GM21723 (cell line): ENCODE data around the gene COPS7A.

Experiments
- ATAC-seq: cut with Tn5 transposase; IDR thresholded peaks from one replicate; pipeline ENCODE4 v1.9.1; 2021; ENCODE audit warnings: mild to moderate bottlenecking, moderate library complexity; ENCODE audit not compliant: unreplicated experiment

COPS7A gene

GRCh38 chr12:6723607-6724408, at the start of gene COPS7A:
Gene COPS7A, plus strand, starts transcription at chr12:6724046. Its CDS starts 611 bp downstream, at chr12:6724657.
- peak; percentile 93 for ATAC-seq

GRCh38 chr12:6676962-6677361, 46.9 kb upstream of the COPS7A start:
- no peak for ATAC-seq

GRCh38 chr12:6684609-6685008, 39.2 kb upstream of the COPS7A start:
- no peak for ATAC-seq

- ATAC-seq: no peak
Measured at GRCh38 chr12:6685814-6686213, 38.0 kb upstream of the COPS7A start.

GRCh38 chr12:6688543-6688998, 35.3 kb upstream of the COPS7A start:
- peak; percentile 2 for ATAC-seq

GRCh38 chr12:6688999-6689882, 34.6 kb upstream of the COPS7A start, which contains the start of gene ZNF384:
Gene ZNF384, minus strand, starts transcription at chr12:6689375. Its CDS starts 9,855 bp downstream, at chr12:6679520.
- ATAC-seq: peak; percentile 86

GRCh38 chr12:6691473-6691872, 32.4 kb upstream of the COPS7A start:
- ATAC-seq: no peak

- ATAC-seq: no peak
Measured at GRCh38 chr12:6692888-6693287, 31.0 kb upstream of the COPS7A start.

GRCh38 chr12:6693832-6694355, 30.0 kb upstream of the COPS7A start:
- ATAC-seq: no peak

- ATAC-seq: no peak
Measured at GRCh38 chr12:6694701-6695100, 29.1 kb upstream of the COPS7A start.

GRCh38 chr12:6695313-6696045, 28.4 kb upstream of the COPS7A start:
- ATAC-seq: no peak

GRCh38 chr12:6696690-6697583, 26.9 kb upstream of the COPS7A start:
- no peak for ATAC-seq

- ATAC-seq: no peak
Measured at GRCh38 chr12:6697584-6698351, 26.1 kb upstream of the COPS7A start.

GRCh38 chr12:6698352-6699046, 25.3 kb upstream of the COPS7A start:
- no peak for ATAC-seq

- ATAC-seq: no peak
Measured at GRCh38 chr12:6699259-6699988, 24.4 kb upstream of the COPS7A start.

GRCh38 chr12:6699989-6700645, 23.7 kb upstream of the COPS7A start:
- ATAC-seq: no peak

GRCh38 chr12:6700646-6701051, 23.2 kb upstream of the COPS7A start, which contains the start of gene PIANP:
Gene PIANP, minus strand, starts transcription at chr12:6700815. Its CDS starts 2,754 bp downstream, at chr12:6698061.
- ATAC-seq: no peak
